22Rv1 (cell line): ENCODE data around the gene ZNF316.

ENCODE experiments used
- H3K27ac ChIP-seq: fragments of 450-650 bp; 2 replicates; pipeline ENCODE4 v1.5.1; 2017
- CTCF ChIP-seq: fragments of 450-650 bp; IDR thresholded peaks from 2 replicates; pipeline ENCODE4 v1.5.1; 2017; ENCODE audit warnings: mild to moderate bottlenecking
- ZFX ChIP-seq: fragments of 450-650 bp; IDR thresholded peaks from 2 replicates; pipeline ENCODE4 v1.6.1; 2017; ENCODE audit warnings: antibody characterized with exemption, borderline replicate concordance

ZNF316 gene

GRCh38 chr7:6648066-6648814, 11.1 kb downstream of the ZNF316 start:
- no peak overlapping the region for H3K27ac ChIP-seq
- TF ChIP-seq CTCF (no peak), ZFX (no peak)

GRCh38 chr7:6648815-6649104, 11.6 kb downstream of the ZNF316 start:
- H3K27ac ChIP-seq, result no peak overlapping the region
- no peak for TF ChIP-seq ZFX
- no peak for TF ChIP-seq CTCF

- no peak overlapping the region for H3K27ac ChIP-seq
- no peak for TF ChIP-seq CTCF
Measured at GRCh38 chr7:6649241-6649961, 12.3 kb downstream of the ZNF316 start.

- no peak overlapping the region for H3K27ac ChIP-seq
- TF ChIP-seq CTCF (no peak), ZFX (no peak)
Measured at GRCh38 chr7:6650086-6650485, 13.0 kb downstream of the ZNF316 start.

GRCh38 chr7:6650521-6651011, 13.4 kb downstream of the ZNF316 start:
- TF ChIP-seq ZFX (no peak), CTCF (no peak)
- no peak overlapping the region for H3K27ac ChIP-seq

GRCh38 chr7:6651851-6652445, 14.8 kb downstream of the ZNF316 start:
- TF ChIP-seq CTCF (no peak), ZFX (no peak)
- no peak overlapping the region for H3K27ac ChIP-seq

GRCh38 chr7:6652446-6653011, 15.4 kb downstream of the ZNF316 start:
- TF ChIP-seq CTCF, result no peak
- TF ChIP-seq ZFX, result no peak
- H3K27ac ChIP-seq, result no peak overlapping the region
